Pulmonary artery endothelial cell (primary cell): ENCODE results near the gene CHIA. TPM values are rescaled to one million over a fixed set of nuclear protein-coding genes. Genes with fewer than 3 reads are reported as not detected.

Experiments used
- DNase-seq: peaks from one replicate; pipeline ENCODE4 v3.0.0-alpha.2; 2011; ENCODE audit warnings: low read depth, low spot score
- total RNA-seq: library from RNA; depleted of rRNA; stranded (reverse); fragments of >200 nt; gene quantifications from 2 replicates; pipeline ENCODE4 v1.2.3, GENCODE V29; 2014

Gene CHIA
- not detected in 2 replicates for total RNA-seq

- no peak for DNase-seq
Observed at GRCh38 chr1:111290630-111291029, at the start of gene CHIA. CHIA (plus strand) TSS chr1:111290851; CDS start chr1:111310468, 19,617 bp downstream.

DNA sequence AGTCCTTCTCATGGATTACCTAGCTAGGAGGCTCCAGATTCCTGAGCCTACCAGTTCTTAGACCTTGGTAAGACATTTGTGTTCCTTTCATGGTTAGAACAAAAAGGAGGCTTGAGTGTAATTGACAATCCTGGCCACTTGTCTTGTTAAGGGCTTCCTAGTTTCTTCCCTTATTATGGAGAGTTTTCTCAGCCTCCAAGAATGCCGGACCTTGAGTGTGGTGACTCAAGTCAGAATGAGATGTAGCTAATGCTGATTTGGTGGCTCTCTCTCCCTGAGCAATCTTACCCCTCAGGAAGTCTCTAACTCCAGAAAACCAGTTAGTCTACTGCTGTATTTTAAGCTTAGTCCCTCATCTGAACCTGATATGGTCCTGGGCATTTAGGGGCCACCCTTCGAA is 48.9 kb upstream of the CHIA start:
- DNase-seq: no peak

GRCh38 chr1:111242805-111243523 is 47.7 kb upstream of the CHIA start:
- DNase-seq: no peak

GRCh38 chr1:111247125-111247838 is 43.4 kb upstream of the CHIA start:
- DNase-seq: no peak

- no peak for DNase-seq
Observed at GRCh38 chr1:111249960-111250359, 40.7 kb upstream of the CHIA start.

- DNase-seq: no peak
Observed at GRCh38 chr1:111251570-111251969, 39.1 kb upstream of the CHIA start.

DNA sequence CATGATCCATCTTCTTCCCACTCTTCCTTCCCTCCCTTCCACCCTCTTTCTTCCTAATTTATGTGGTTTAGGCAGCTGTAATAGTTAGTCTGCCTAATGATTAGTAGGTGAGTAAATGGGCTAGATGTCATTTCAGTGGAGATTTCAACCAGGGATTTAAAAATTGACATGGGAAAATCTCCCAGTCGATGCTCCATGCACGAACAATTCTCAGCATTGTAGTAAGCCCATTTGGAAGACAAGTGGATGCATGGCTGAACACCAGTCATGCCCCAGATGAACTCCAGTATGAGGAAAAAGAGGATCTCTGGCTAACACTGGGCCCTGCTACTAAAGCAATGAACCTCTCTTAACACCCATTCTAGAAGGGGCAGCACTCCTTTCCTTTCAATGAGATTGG is 37.9 kb upstream of the CHIA start:
- no peak for DNase-seq

DNA sequence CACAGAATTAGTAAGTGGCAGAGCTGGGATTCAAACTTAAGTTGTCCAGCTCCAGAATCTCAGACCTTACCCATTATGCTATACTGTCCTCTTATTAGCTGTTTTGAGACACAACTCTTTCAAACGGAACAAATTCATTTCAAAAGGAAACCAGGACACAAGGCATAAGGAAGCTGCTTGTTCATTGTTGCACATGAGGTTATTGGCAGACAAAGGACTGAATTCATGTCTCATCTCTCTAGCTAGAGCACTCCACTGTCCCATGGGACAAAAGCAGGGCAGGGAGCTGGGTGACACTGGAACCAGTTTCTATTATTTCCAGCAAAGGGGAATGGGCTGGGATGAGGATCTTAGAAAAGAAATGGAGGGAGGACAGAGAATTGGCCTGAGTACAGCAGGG is 36.8 kb upstream of the CHIA start:
- DNase-seq: no peak

DNA sequence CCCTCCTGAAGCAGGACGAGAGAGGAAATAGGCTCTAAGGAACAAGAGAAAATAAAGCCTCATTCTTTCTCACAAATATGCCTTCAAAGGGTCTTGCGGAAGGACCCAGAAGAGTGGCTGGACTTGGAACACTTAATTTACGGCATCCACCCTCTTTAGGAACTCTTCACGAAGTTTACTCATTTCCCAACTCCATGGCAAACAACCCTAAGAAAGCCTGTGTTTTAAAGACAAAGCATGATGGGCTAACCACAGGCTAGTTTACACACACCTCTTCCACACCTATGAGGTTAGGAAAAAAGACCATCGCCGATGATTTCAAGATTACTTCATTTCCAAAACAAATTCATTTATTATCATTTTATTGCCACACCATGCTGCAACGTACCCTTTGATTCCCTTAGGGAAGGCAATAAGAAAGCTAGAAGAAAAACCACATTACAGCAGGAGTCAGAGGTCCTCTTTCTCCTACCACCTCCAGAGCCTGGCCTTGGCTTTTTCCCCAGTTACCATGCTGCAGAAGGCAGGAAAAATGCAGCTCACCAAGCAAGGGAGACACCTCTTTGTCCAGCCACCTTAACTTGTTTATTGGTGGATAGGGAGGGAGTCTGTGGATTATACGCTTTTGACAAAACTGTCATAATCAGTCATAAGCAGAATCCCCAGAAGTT is 33.5 kb upstream of the CHIA start:
- DNase-seq: no peak

DNA sequence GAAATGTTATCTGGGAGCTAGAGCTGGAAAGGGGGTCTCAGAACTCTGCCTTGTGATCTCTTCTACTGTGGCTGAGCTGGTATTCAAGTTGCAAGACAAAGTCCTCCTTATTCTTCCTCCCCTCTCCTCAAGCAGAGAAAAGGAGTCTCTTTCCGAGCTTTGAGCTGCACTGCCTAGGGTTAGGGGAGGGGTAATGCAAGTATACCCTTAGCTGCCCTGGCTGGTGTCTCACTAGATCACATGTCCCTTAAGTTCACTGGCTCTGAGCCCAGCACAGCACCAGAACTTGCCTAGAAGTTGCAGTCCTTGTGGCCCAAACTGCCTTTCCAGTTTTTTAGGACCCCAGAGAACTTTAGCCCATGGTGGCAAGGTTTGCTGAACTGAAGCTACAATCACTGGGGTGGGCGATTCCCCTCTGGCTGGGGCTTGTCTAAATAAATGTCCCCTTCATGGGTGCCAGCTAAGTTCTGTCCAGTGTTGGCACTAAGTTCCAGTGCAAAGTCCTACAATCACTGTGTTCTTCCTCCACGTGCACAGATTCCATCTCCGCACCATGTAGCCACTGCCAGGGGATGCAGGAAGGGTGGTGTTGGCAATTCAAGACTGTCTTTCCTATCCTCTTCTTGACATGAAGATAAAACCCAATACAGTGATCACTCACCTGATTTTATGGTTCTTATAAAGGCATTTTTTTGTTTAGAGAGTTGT is 22.7 kb upstream of the CHIA start:
- no peak for DNase-seq

DNA sequence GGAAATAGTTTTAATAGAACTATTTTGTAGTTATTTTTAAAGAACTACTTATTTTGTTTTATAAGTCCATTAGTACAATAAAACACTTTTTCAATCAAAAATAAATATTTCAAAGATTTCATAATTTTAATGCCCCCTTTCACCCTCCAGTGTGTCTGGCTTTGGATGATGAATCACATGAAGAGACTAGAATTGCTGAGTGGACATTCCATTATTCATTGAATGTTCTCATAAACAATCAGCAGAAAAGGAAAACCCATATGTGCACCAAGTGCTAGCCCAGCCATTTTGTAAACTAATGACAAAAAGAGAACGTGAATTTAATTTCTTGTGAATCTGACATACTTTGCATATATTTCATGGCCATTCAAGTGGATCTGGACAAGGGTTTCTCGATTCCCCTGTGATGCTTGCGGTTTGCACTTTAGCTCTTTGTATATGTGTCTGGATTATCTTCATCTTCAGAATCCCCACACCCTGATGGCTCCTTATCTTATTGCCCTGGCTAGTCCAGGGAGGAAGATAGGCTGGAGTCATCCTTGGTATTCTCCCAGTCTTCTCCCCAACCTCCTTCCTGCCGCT is 20.7 kb upstream of the CHIA start:
- DNase-seq: no peak

GRCh38 chr1:111270771-111271463 is 19.7 kb upstream of the CHIA start:
- no peak for DNase-seq

DNA sequence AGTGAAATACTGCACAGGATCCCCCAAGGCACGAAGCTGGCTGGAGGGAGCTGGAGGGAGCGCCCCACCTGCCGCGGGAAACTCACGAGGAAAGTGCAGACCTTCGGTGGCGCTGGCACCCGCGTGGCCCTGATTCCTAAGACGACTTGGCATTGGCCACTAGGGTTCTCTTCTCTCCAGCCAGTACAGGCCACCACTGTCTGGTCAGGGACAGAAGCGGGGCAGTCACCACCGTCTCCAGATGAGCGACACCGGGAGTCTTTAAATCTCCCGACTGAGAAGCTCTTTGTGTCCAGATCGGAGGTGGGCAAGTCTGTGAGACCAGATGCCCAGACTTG is 19.2 kb upstream of the CHIA start:
- no peak for DNase-seq

- DNase-seq: no peak
Observed at GRCh38 chr1:111272081-111272480, 18.6 kb upstream of the CHIA start.

GRCh38 chr1:111274653-111275052 is 16.0 kb upstream of the CHIA start:
- no peak for DNase-seq

GRCh38 chr1:111275079-111275478 is 15.6 kb upstream of the CHIA start:
- DNase-seq: no peak

GRCh38 chr1:111275780-111276433 is 14.7 kb upstream of the CHIA start:
- DNase-seq: no peak

DNA sequence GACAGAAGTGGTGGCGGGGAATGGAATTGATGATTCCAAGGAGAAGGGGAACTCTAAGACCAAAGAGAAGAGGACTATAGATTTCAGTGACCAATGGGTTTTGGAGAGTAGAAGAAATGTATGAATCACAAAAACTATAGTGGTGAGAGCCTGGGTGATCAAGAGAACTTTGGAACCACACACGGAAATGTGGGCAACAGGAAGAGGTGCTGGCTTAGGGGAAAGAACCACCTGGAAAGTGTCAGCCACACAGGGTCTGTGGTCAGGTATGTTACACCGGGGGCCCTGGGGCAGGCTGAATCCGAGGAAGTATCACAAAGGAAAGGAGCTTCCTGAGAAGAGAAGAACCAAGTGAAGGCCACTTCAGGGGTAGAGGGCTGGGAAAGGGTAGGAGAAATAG is 11.5 kb upstream of the CHIA start:
- no peak for DNase-seq

GRCh38 chr1:111280267-111280666 is 10.4 kb upstream of the CHIA start:
- DNase-seq: no peak

GRCh38 chr1:111281411-111281810 is 9.2 kb upstream of the CHIA start:
- DNase-seq: no peak

GRCh38 chr1:111283838-111284237 is 6.8 kb upstream of the CHIA start:
- DNase-seq: no peak
